K562 (cell line): ENCODE measurements around the gene AP1G1. TPM values are rescaled to one million over a fixed set of nuclear protein-coding genes. Genes with fewer than 3 reads are reported as not detected.

ENCODE experiments used
- AFF1 ChIP-seq, 2 experiments: fragments of 450-650 bp; IDR thresholded peaks; 2 replicates each; pipeline ENCODE4 v1.6.1; 2018; ENCODE audit warnings: mild to moderate bottlenecking in 2 of 2, low read depth in 1 of 2; ENCODE audit not compliant: partially characterized antibody in 2 of 2
- CBX2 ChIP-seq: fragments of 200-600 bp; sonication (generic); IDR thresholded peaks from one replicate; pipeline ENCODE4 v1.6.1; 2012; ENCODE audit warnings: mild to moderate bottlenecking, low read length, inconsistent platforms; ENCODE audit not compliant: insufficient read depth, poor library complexity, severe bottlenecking
- CHD4 ChIP-seq: fragments of 200-600 bp; sonication (generic); IDR thresholded peaks from 3 replicates; pipeline ENCODE4 v1.6.1; 2012; ENCODE audit warnings: low read depth, mild to moderate bottlenecking, mixed read lengths, low read length, inconsistent platforms; ENCODE audit not compliant: insufficient read depth, insufficient replicate concordance, poor library complexity, severe bottlenecking
- CUX1 ChIP-seq: fragments of 200-800 bp; sonication (Bioruptor generic); IDR thresholded peaks from 2 replicates; pipeline ENCODE4 v1.6.1; 2016; ENCODE audit warnings: missing genetic modification characterization, missing compliant biosample characterization
- ESRRA ChIP-seq: fragments of 450-650 bp; IDR thresholded peaks from 2 replicates; pipeline ENCODE4 v1.6.1; 2014; ENCODE audit warnings: low read depth, mild to moderate bottlenecking, moderate library complexity, borderline replicate concordance
- HNRNPH1 ChIP-seq: fragments of 200-400 bp; formaldehyde crosslinking; optimal IDR thresholded peaks from 2 replicates; pipeline ENCODE3; 2017; ENCODE audit warnings: low read depth, mild to moderate bottlenecking, low read length, moderate library complexity
- KHSRP ChIP-seq: fragments of 450-650 bp; IDR thresholded peaks from 2 replicates; pipeline ENCODE4 v1.6.1; 2017
- PCBP1 ChIP-seq: fragments of 200-400 bp; formaldehyde crosslinking; IDR thresholded peaks from 2 replicates; pipeline ENCODE4 v1.6.1; 2018; ENCODE audit warnings: mild to moderate bottlenecking, low read depth, low read length; ENCODE audit not compliant: poor library complexity, severe bottlenecking
- RNF219 ChIP-seq: fragments of 250-450 bp; sonication (Bioruptor Pico); IDR thresholded peaks from 2 replicates; pipeline ENCODE4 v1.5.0; 2022; ENCODE audit warnings: mild to moderate bottlenecking
- SMARCA4 ChIP-seq: fragments of 450-650 bp; IDR thresholded peaks from 2 replicates; pipeline ENCODE4 v1.6.1; 2016
- TARDBP ChIP-seq: fragments of 450-650 bp; IDR thresholded peaks from 2 replicates; pipeline ENCODE4 v1.6.1; 2016
- ZKSCAN3 ChIP-seq: fragments of 250-450 bp; sonication (Bioruptor Pico); IDR thresholded peaks from 2 replicates; pipeline ENCODE4 v1.4.0; 2020
- ZNF395 ChIP-seq: fragments of 200-800 bp; sonication (Bioruptor generic); IDR thresholded peaks from 2 replicates; pipeline ENCODE4 v1.6.1; 2017; ENCODE audit warnings: missing genetic modification characterization, missing compliant biosample characterization
- polyA plus RNA-seq, 8 experiments: library from polyadenylated mRNA; depleted of rRNA in 4 of 8; stranded (reverse) in 5 of 8; unstranded in 3 of 8; fragments of >200 nt; fragmentation: Nextera tagmentation in 2 of 8; fragmentation: Illumina TruSeq in 1 of 8; extraction: Ambion mirVana in 2 of 8; extraction: Trizol in 1 of 8; gene quantifications; 2 replicates each; pipeline versions ENCODE4 v1.2.1 to v1.2.3, GENCODE V29; 2011 to 2014; ENCODE audit warnings: inconsistent platforms in 1 of 8, missing spikeins in 1 of 8
- total RNA-seq, 7 experiments: library from RNA; depleted of rRNA in 6 of 7; stranded (reverse); fragments of >200 nt in 6 of 7; fragmentation: Illumina TruSeq in 2 of 7; extraction: Trizol in 2 of 7; gene quantifications; 2 replicates each; pipeline versions ENCODE4 v1.2.1 to v1.2.3, GENCODE V29; 2011 to 2021; ENCODE audit warnings: low replicate concordance in 1 of 7

Gene AP1G1
- total and polyA plus RNA-seq, 9 of the 15 experiments (the other 6 are each of a cell fraction or from before 2014, with no cell fraction given): 7.0 to 59.2 (median 42.0) TPM

- TF ChIP-seq SMARCA4 (no peak; the same call in 1 of the 2 replicates), TARDBP (peak; percentile 94), HNRNPH1 (no peak), RNF219 (CRISPR knock-in tag) (no peak), AFF1 (IDR thresholded peaks at IDR 0.05; ENCODE audit: low read depth in 1 of 2, partially characterized antibody in 2 of 2) (peak in 1 of 2 experiments; percentile 96), CHD4 (no peak), ZNF395 (CRISPR knock-in tag) (0 out of 2 replicates have a peak, but pooled peaks have one; percentile 2), ESRRA (peak; percentile 91), CBX2 (no peak), PCBP1 (no peak), KHSRP (peak; percentile 94), CUX1 (CRISPR knock-in tag) (no peak), ZKSCAN3 (CRISPR knock-in tag) (no peak)
These were observed at the start of gene AP1G1 (continued) for GRCh38 chr16:71808593-71809459.
